PFSK-1 (cell line): Measurements from ENCODE around the gene MAD1L1.

Experiments
- FOXP2 ChIP-seq: optimal IDR thresholded peaks from 2 replicates; pipeline ENCODE3; 2011; ENCODE audit warnings: borderline replicate concordance, control low read depth, inconsistent platforms; ENCODE audit not compliant: insufficient read depth; ENCODE audit errors: extremely low read length, extremely low read depth
- POLR2AphosphoS5 ChIP-seq: IDR thresholded peaks from 2 replicates; pipeline ENCODE4 v1.6.1; 2012; ENCODE audit warnings: low read depth, mild to moderate bottlenecking, control low read depth, low read length, moderate library complexity
- SIN3A ChIP-seq: IDR thresholded peaks from 2 replicates; pipeline ENCODE4 v1.6.1; 2012; ENCODE audit warnings: mild to moderate bottlenecking, low read length, moderate library complexity, borderline replicate concordance; ENCODE audit not compliant: insufficient read depth
- TAF1 ChIP-seq: IDR thresholded peaks from 2 replicates; pipeline ENCODE4 v1.6.1; 2012; ENCODE audit warnings: low read length, control low read depth, borderline replicate concordance; ENCODE audit not compliant: insufficient read depth
- TF ChIP-seq, protein P1 (sequence below), 2 experiments: IDR thresholded peaks; 2 replicates each; pipeline versions ENCODE4 v1.6.1 to v1.8.0; 2011 to 2012; ENCODE audit warnings: low read depth in 2 of 2, low read length in 2 of 2, control low read depth in 1 of 2, inconsistent platforms in 1 of 2, mild to moderate bottlenecking in 1 of 2, moderate library complexity in 1 of 2; ENCODE audit not compliant: insufficient read depth in 1 of 2

The MAD1L1 gene

DNA sequence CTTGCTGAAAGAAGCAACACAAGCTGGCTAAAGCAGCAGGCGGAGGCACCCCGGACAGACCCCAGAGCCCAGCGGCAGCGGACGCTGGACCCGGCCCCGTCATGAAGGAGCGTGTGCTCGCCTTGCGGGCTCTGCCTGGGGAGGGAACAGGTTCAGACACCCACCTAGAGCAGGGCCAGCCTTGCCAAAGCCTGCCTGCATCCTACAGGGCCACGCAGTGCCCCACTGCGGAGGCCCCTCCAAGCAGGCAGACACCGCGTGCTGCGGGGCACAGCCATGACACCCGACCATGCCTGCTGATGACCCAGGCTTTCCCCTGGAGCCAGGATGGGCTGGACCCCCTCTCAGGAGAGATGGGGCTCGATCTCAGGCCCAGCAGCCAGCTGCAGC, 91.7 kb downstream of the MAD1L1 start:
- no peak for TF ChIP-seq FOXP2
- TF ChIP-seq POLR2AphosphoS5, result no peak
- TF ChIP-seq TAF1, result no peak
- TF ChIP-seq SIN3A, result no peak
- TF ChIP-seq, protein P1, sequence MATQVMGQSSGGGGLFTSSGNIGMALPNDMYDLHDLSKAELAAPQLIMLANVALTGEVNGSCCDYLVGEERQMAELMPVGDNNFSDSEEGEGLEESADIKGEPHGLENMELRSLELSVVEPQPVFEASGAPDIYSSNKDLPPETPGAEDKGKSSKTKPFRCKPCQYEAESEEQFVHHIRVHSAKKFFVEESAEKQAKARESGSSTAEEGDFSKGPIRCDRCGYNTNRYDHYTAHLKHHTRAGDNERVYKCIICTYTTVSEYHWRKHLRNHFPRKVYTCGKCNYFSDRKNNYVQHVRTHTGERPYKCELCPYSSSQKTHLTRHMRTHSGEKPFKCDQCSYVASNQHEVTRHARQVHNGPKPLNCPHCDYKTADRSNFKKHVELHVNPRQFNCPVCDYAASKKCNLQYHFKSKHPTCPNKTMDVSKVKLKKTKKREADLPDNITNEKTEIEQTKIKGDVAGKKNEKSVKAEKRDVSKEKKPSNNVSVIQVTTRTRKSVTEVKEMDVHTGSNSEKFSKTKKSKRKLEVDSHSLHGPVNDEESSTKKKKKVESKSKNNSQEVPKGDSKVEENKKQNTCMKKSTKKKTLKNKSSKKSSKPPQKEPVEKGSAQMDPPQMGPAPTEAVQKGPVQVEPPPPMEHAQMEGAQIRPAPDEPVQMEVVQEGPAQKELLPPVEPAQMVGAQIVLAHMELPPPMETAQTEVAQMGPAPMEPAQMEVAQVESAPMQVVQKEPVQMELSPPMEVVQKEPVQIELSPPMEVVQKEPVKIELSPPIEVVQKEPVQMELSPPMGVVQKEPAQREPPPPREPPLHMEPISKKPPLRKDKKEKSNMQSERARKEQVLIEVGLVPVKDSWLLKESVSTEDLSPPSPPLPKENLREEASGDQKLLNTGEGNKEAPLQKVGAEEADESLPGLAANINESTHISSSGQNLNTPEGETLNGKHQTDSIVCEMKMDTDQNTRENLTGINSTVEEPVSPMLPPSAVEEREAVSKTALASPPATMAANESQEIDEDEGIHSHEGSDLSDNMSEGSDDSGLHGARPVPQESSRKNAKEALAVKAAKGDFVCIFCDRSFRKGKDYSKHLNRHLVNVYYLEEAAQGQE (IDR thresholded peaks at IDR 0.05; ENCODE audit: insufficient read depth in 1 of 2, low read depth in 2 of 2, low read length in 2 of 2), result no peak

DNA sequence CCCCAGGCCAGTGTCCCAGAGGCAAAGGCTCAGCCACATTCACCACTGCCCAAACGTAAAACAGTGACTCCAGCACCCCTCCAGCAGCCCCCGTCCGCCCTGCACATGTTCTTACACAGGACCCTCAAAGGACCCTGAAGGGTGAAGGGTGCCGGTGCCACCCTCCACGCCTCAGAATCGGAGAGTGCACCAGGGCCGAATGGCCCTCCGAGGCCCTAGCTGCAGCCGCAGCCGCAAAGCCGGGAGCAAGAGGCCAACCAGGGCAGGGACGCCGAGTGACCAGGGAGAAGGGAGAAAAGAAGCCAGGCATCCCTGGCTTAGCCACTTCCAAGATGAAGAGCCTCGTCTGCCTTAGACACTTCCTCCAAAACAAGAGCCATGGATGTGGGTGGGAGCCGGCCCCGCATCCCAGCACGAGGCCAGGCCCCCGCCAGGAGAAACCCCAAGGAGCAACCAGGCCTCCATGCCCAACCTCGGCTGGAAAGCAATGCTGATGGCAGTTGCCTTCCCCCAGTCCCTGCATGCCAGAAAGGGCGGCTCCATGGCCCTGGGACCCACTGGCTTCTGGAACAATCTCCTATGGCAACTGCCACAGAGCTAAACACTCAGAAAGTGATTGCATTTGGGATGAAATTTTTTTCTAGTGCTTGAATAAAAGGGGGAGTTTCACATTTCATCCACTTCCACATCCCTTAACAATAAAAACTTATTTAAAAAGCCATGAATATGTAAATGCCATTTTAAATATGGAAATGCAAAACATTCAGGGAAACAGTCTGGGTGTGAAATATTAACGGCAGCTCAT, 92.3 kb downstream of the MAD1L1 start:
- no peak for TF ChIP-seq POLR2AphosphoS5
- TF ChIP-seq SIN3A, result no peak
- no peak for TF ChIP-seq FOXP2
- TF ChIP-seq, protein P1 (IDR thresholded peaks at IDR 0.05; ENCODE audit: insufficient read depth in 1 of 2, low read depth in 2 of 2, low read length in 2 of 2), result no peak
- no peak for TF ChIP-seq TAF1

DNA sequence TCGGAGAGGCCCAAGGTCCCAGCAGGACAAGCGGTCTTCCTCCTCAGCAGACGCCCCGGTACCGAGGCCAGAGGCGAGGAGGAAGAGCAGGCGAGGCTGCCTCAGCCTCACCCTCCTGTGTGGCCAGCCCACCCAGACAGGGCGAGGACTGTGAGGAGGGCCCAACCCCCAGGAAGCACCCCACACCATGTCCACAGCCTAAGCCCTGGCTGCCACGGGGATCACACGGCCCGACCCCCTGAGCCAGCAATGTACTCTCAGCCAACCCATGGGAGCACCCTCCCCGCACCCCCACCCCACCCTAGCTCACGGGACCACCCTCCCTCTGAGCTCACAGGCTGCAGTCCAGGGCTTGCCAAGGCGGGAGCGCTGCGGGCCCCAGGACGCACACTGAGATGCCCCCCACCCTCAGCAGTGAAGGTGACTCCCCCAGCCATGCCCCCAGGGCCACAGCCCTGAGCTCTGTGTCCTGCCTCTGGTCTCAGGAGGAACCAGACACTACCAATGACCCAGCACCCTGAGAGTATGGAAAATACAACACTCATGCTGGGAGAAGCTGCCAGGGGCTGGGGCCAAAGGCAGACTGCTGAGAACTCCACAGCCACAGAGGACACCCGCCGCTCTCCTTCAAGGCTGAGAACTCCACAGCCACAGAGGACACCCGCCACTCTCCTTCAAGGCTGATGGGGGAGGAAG, 93.6 kb downstream of the MAD1L1 start:
- no peak for TF ChIP-seq POLR2AphosphoS5
- TF ChIP-seq, protein P1 (IDR thresholded peaks at IDR 0.05; ENCODE audit: insufficient read depth in 1 of 2, low read depth in 2 of 2, low read length in 2 of 2), result no peak
- no peak for TF ChIP-seq SIN3A
- TF ChIP-seq TAF1, result no peak
- TF ChIP-seq FOXP2, result no peak

DNA sequence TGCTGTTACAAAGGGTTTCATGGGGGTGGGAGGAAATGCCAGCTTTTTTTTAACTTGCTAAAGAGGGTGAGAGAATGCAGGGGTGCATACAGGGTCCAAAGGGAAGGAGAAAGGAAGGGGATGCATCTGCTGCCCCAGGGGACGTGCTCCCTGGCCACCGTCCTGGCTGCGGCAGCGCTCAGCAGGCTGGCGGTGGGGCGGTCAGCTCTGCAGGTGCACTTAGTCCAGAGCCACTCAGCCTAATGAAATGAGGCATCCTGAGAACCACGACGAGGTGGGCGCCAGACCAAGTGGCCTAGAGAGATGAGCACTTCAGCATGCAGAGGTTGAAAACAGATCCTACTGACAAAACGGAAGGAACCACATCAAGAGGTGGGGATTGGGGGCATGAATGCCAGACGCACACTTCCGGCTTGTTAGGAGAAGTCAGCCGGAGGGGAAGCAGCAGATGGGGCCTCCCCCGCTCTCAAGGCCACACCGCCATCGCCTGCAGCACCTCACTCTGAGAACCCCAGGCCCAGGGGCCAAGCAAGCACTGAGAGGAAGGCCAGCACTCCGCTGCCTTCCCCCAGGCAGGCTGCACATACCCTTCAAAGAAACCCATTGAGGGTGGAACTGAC, 94.5 kb downstream of the MAD1L1 start:
- TF ChIP-seq SIN3A (no peak), FOXP2 (no peak)
- TF ChIP-seq, protein P1 (IDR thresholded peaks at IDR 0.05; ENCODE audit: insufficient read depth in 1 of 2, low read depth in 2 of 2, low read length in 2 of 2), result no peak
